ENCODE measurements around the gene SPATA46. TPM values are rescaled to one million over a fixed set of nuclear protein-coding genes. Genes with fewer than 3 reads are reported as not detected.

The SPATA46 gene
- total and polyA plus RNA-seq, 2 donors (not counting 1 experiment from before 2014, with no cell fraction given), result not detected

DNA sequence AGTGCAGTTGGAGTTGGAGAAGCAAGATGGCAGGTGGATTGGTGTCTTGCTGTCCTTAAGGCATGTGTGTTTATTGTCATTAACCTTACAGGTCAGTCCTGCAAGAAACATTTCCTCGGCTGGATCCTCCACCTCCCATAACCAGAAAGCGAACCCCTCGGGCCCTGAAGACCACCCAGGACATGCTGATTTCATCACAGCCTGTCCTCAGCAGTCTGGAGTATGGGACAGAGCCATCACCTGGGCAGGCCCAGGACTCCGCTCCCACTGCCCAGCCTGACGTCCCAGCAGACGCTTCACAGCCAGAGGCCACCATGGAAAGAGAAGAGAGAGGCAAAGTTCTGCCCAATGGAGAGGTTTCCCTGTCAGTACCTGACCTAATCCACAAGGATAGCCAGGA, 6.4 kb upstream of the SPATA46 start:
- H3K4me1 Mint-ChIP-seq, result no peaks in the 10 kb centered on the region
- Histone ChIP-seq H3K27ac (ENCODE audit: low read length in 2 of 2) (no peak overlapping the region), H2AFZ (ENCODE audit: insufficient read depth, low read depth, low read length, poor library complexity, severe bottlenecking) (no peak overlapping the region), H3K4me3 (ENCODE audit: control extremely low read depth in 1 of 5, extremely low read depth in 1 of 5, insufficient read depth in 1 of 5, low read depth in 2 of 5, low read length in 4 of 5) (no peak overlapping the region), H3K79me2 (ENCODE audit: control insufficient read depth, insufficient read depth, low read length) (no peaks in the 10 kb centered on the region), H3K9me3 (ENCODE audit: control extremely low read depth in 1 of 3, control insufficient read depth in 2 of 3, insufficient read depth in 1 of 3, low read length in 2 of 3) (no peaks in the 10 kb centered on the region), H3K4me1 (ENCODE audit: control insufficient read depth in 2 of 2, insufficient read depth in 2 of 2, low read length in 2 of 2) (no peaks in the 10 kb centered on the region), H3K4me2 (replicated peaks; ENCODE audit: low read depth, low read length, poor library complexity, severe bottlenecking) (no peak overlapping the region), H3K36me3 (replicated peaks in 1 of 2; ENCODE audit: control extremely low read depth in 1 of 2, control insufficient read depth in 1 of 2, extremely low read depth in 1 of 2, insufficient read depth in 2 of 2, low read length in 1 of 2) (no peaks in the 10 kb centered on the region), H3K27me3 (replicated peaks in 1 of 4; ENCODE audit: control extremely low read depth in 1 of 4, control insufficient read depth in 3 of 4, insufficient read depth in 4 of 4, low read length in 3 of 4) (no peaks in the 10 kb centered on the region), H3K9ac (ENCODE audit: low read length) (no peak overlapping the region), H4K20me1 (ENCODE audit: control insufficient read depth, insufficient read depth, low read length, poor library complexity, severe bottlenecking) (no peaks in the 10 kb centered on the region)
- TF ChIP-seq, protein P1, sequence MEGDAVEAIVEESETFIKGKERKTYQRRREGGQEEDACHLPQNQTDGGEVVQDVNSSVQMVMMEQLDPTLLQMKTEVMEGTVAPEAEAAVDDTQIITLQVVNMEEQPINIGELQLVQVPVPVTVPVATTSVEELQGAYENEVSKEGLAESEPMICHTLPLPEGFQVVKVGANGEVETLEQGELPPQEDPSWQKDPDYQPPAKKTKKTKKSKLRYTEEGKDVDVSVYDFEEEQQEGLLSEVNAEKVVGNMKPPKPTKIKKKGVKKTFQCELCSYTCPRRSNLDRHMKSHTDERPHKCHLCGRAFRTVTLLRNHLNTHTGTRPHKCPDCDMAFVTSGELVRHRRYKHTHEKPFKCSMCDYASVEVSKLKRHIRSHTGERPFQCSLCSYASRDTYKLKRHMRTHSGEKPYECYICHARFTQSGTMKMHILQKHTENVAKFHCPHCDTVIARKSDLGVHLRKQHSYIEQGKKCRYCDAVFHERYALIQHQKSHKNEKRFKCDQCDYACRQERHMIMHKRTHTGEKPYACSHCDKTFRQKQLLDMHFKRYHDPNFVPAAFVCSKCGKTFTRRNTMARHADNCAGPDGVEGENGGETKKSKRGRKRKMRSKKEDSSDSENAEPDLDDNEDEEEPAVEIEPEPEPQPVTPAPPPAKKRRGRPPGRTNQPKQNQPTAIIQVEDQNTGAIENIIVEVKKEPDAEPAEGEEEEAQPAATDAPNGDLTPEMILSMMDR (IDR thresholded peaks at IDR 0.05), result no peak
- TF ChIP-seq EZH2 (IDR thresholded peaks at IDR 0.05; ENCODE audit: borderline replicate concordance, insufficient read depth, low read depth, low read length, poor library complexity, severe bottlenecking), result no peak
- ChIA-PET POLR2A (no interaction called here), CTCF (no interaction called here)
- peaks cover 4% of the 10 kb centered on the region for H3K27me3 Mint-ChIP-seq
- H3K27ac Mint-ChIP-seq, result no peak overlapping the region
- H3K4me3 Mint-ChIP-seq, result no peak overlapping the region
- DNase-seq, result no peak
- no peak for ATAC-seq (ENCODE audit: low read depth)
- intact Hi-C loops (cut with micrococcal nuclease), result no loop called here
- 91% methylated on average over 6 of the region's 6 CpGs for WGBS (ENCODE audit: insufficient coverage)
- H3K9me3 Mint-ChIP-seq (ENCODE audit: insufficient read depth), result no peaks in the 10 kb centered on the region

DNA sequence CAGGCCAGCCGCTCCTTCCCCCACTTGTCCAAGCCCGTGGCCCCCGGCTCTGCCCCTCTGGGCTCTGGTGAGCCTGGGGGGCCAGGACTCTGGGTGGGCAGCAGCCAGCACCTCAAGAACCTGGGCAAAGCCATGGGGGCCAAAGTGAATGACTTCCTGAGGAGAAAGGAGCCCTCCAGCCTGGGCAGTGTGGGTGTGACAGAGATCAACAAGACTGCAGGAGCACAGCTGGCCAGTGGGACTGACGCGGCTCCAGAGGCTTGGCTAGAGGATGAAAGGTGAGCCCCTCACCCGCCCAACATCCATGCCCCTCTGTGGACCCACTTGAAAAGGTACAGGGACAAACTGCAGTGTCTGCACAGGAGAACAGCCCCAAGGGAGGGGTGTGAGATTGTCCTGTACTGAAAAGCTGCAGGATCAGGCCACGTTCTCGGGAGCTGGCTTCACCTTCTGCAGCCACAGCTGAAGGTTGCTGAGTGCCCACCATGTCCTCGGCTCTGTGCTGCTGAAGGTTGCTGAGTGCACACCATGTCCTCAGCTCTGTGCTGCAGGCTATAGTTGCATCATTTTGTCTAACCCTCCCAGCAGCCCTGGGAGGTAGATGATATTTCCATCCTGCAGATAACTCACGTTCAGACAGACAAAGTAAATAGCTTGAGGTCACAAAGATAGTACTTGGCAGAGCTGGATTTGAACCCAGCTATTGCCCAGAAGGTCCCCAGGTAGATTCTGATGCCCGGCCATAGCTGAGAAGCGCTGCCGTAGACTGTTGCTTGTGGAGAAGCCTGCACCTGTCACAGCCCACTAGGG, 5.5 kb upstream of the SPATA46 start:
- Histone ChIP-seq H3K27me3 (replicated peaks in 1 of 4; ENCODE audit: control extremely low read depth in 1 of 4, control insufficient read depth in 3 of 4, insufficient read depth in 4 of 4, low read length in 3 of 4) (no peaks in the 10 kb centered on the region), H3K9me3 (ENCODE audit: control extremely low read depth in 1 of 3, control insufficient read depth in 2 of 3, insufficient read depth in 1 of 3, low read length in 2 of 3) (no peaks in the 10 kb centered on the region), H4K20me1 (ENCODE audit: control insufficient read depth, insufficient read depth, low read length, poor library complexity, severe bottlenecking) (no peaks in the 10 kb centered on the region), H3K27ac (ENCODE audit: low read length in 2 of 2) (no peak overlapping the region), H2AFZ (ENCODE audit: insufficient read depth, low read depth, low read length, poor library complexity, severe bottlenecking) (no peak overlapping the region), H3K9ac (ENCODE audit: low read length) (no peak overlapping the region), H3K4me1 (ENCODE audit: control insufficient read depth in 2 of 2, insufficient read depth in 2 of 2, low read length in 2 of 2) (no peaks in the 10 kb centered on the region), H3K79me2 (ENCODE audit: control insufficient read depth, insufficient read depth, low read length) (no peaks in the 10 kb centered on the region), H3K4me3 (ENCODE audit: control extremely low read depth in 1 of 5, extremely low read depth in 1 of 5, insufficient read depth in 1 of 5, low read depth in 2 of 5, low read length in 4 of 5) (no peak overlapping the region), H3K4me2 (replicated peaks; ENCODE audit: low read depth, low read length, poor library complexity, severe bottlenecking) (no peak overlapping the region), H3K36me3 (replicated peaks in 1 of 2; ENCODE audit: control extremely low read depth in 1 of 2, control insufficient read depth in 1 of 2, extremely low read depth in 1 of 2, insufficient read depth in 2 of 2, low read length in 1 of 2) (no peaks in the 10 kb centered on the region)
- no peak overlapping the region for H3K27ac Mint-ChIP-seq
- H3K9me3 Mint-ChIP-seq (ENCODE audit: insufficient read depth), result no peaks in the 10 kb centered on the region
- 93% methylated on average over 13 of the region's 13 CpGs for WGBS (ENCODE audit: insufficient coverage)
- ChIA-PET CTCF (no interaction called here), POLR2A (no interaction called here)
- peaks cover 4% of the 10 kb centered on the region for H3K27me3 Mint-ChIP-seq
- DNase-seq, result no peak
- H3K4me1 Mint-ChIP-seq, result no peaks in the 10 kb centered on the region
- intact Hi-C loops (cut with micrococcal nuclease), result no loop called here
- H3K4me3 Mint-ChIP-seq, result no peak overlapping the region
- TF ChIP-seq, protein P1 (IDR thresholded peaks at IDR 0.05), result no peak
- no peak for TF ChIP-seq EZH2 (IDR thresholded peaks at IDR 0.05; ENCODE audit: borderline replicate concordance, insufficient read depth, low read depth, low read length, poor library complexity, severe bottlenecking)
- no peak for ATAC-seq (ENCODE audit: low read depth)

All from B cell (primary cell).